HepG2 (cell line): ENCODE measurements around the gene CARD16. TPM values are rescaled to one million over a fixed set of nuclear protein-coding genes. Genes with fewer than 3 reads are reported as not detected.

Source experiments
- AHDC1 ChIP-seq: sonication (generic); formaldehyde crosslinking; IDR thresholded peaks from 2 replicates; pipeline ENCODE4 v1.5.1; 2020; ENCODE audit warnings: mild to moderate bottlenecking, missing genetic modification reagents, borderline replicate concordance
- HNRNPH1 ChIP-seq: fragments of 200-400 bp; formaldehyde crosslinking; optimal IDR thresholded peaks from 2 replicates; pipeline ENCODE3; 2017; ENCODE audit warnings: mild to moderate bottlenecking, low read depth, low read length
- MED13 ChIP-seq: sonication (generic); formaldehyde crosslinking; IDR thresholded peaks from 2 replicates; pipeline ENCODE4 v1.5.0; 2020; ENCODE audit warnings: missing genetic modification reagents
- MLXIP ChIP-seq: sonication (generic); formaldehyde crosslinking; IDR thresholded peaks from 2 replicates; pipeline ENCODE4 v1.9.0; 2021; ENCODE audit warnings: missing genetic modification reagents, borderline replicate concordance
- MTA3 ChIP-seq: sonication (generic); formaldehyde crosslinking; IDR thresholded peaks from 2 replicates; pipeline ENCODE4 v1.4.0; 2020; ENCODE audit warnings: missing genetic modification reagents
- NR3C1 ChIP-seq: sonication (generic); formaldehyde crosslinking; IDR thresholded peaks from 2 replicates; pipeline ENCODE4 v1.4.0; 2020; ENCODE audit warnings: missing genetic modification reagents
- RBAK ChIP-seq: sonication (generic); formaldehyde crosslinking; IDR thresholded peaks from 2 replicates; pipeline ENCODE4 v1.5.1; 2020; ENCODE audit warnings: mild to moderate bottlenecking, missing genetic modification reagents
- STAG1 ChIP-seq: sonication (generic); formaldehyde crosslinking; IDR thresholded peaks from 2 replicates; pipeline ENCODE4 v1.4.0; 2020; ENCODE audit warnings: missing genetic modification reagents
- THRA ChIP-seq: sonication (generic); formaldehyde crosslinking; IDR thresholded peaks from 2 replicates; pipeline ENCODE4 v1.4.0; 2020; ENCODE audit warnings: missing genetic modification reagents, borderline replicate concordance
- ZKSCAN5 ChIP-seq: sonication (generic); formaldehyde crosslinking; IDR thresholded peaks from 2 replicates; pipeline ENCODE4 v1.5.1; 2020; ENCODE audit warnings: mild to moderate bottlenecking, missing genetic modification reagents
- ZNF138 ChIP-seq: sonication (generic); formaldehyde crosslinking; IDR thresholded peaks from 2 replicates; pipeline ENCODE4 v1.5.0; 2020; ENCODE audit warnings: mild to moderate bottlenecking, low read depth, missing genetic modification reagents
- ZNF609 ChIP-seq: sonication (generic); formaldehyde crosslinking; IDR thresholded peaks from 2 replicates; pipeline ENCODE4 v1.4.0; 2020; ENCODE audit warnings: mild to moderate bottlenecking, missing genetic modification reagents, borderline replicate concordance
- ZNF775 ChIP-seq: sonication (generic); formaldehyde crosslinking; IDR thresholded peaks from 2 replicates; pipeline ENCODE4 v1.4.0; 2020; ENCODE audit warnings: missing genetic modification reagents, mild to moderate bottlenecking, moderate library complexity, borderline replicate concordance
- ZNF841 ChIP-seq: sonication (generic); formaldehyde crosslinking; IDR thresholded peaks from 2 replicates; pipeline ENCODE4 v1.8.1; 2023; ENCODE audit warnings: missing genetic modification reagents, borderline replicate concordance
- ZSCAN29 ChIP-seq: sonication (generic); formaldehyde crosslinking; conservative IDR thresholded peaks from 2 replicates; pipeline ENCODE4 v1.4.0; 2020; ENCODE audit warnings: mild to moderate bottlenecking, missing genetic modification reagents
- polyA plus RNA-seq, 8 experiments: library from polyadenylated mRNA; depleted of rRNA in 3 of 8; stranded (reverse) in 7 of 8; unstranded in 1 of 8; fragments of >200 nt; fragmentation: Illumina TruSeq in 4 of 8; extraction: Trizol in 4 of 8; gene quantifications; 2 replicates each; pipeline versions ENCODE4 v1.2.1 to v1.2.3, GENCODE V29; 2011 to 2016; ENCODE audit warnings: low read depth in 4 of 8, missing spikeins in 1 of 8, mixed read lengths in 1 of 8; ENCODE audit not compliant: insufficient read depth in 1 of 8
- total RNA-seq, 5 experiments: library from RNA; depleted of rRNA; stranded (reverse); fragments of >200 nt; fragmentation: Illumina TruSeq; extraction: Trizol; gene quantifications; 2 replicates each; pipeline ENCODE4 v1.2.3, GENCODE V29; 2016; ENCODE audit warnings: low read depth in 1 of 5

The CARD16 gene
- total and polyA plus RNA-seq, 2 of the 13 experiments (the other 11 are each of a cell fraction or from before 2014, with no cell fraction given), result 0.34 TPM; not detected in 1

DNA sequence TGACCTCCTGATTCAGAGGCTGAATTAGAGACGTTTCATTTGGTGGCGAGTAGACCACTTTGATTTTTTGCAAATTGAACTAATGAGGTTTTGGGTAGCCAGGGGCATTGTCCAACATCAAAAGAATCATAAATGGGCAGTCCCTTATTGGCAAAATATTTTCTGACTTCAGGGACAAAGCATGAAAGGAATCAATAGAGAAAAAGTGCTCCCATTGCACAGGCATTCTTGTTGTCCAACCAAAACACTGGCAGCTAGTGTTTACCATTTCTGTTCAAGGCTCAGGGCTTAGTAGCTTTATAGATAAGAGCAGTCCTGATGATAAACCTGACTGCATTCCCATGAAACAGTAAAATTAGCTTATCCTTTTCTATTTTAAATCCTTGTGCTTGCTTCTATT is 6.4 kb upstream of the CARD16 start (continued):
- TF ChIP-seq MLXIP (CRISPR knock-in tag) (no peak), NR3C1 (no peak), AHDC1 (CRISPR knock-in tag) (peak; percentile 76; the same call in 1 of the 2 replicates), STAG1 (peak; percentile 11; the same call in 1 of the 2 replicates), HNRNPH1 (no peak), THRA (CRISPR knock-in tag) (no peak), ZNF841 (no peak), ZKSCAN5 (no peak), RBAK (CRISPR knock-in tag) (no peak), ZSCAN29 (CRISPR knock-in tag) (no peak), ZNF609 (CRISPR knock-in tag) (peak; percentile 74; the same call in 1 of the 2 replicates), MTA3 (CRISPR knock-in tag) (no peak), MED13 (CRISPR knock-in tag) (peak; percentile 45; the same call in 1 of the 2 replicates), ZNF138 (CRISPR knock-in tag) (no peak), ZNF775 (CRISPR knock-in tag) (no peak)
